NCI-H82 treated with DMSO at 0.1 percent for 48 hours (cell line): ENCODE results near the gene SEC23A.
"Not testable (repeated sequence)": the region's sequence is repeated elsewhere in the genome, so short reads cannot be mapped to it uniquely, and the experiment has no call there.

Experiments
- DNase-seq: peaks from one replicate; lab custom pipeline; 2025; ENCODE audit not compliant: unreplicated experiment; lab: John Stamatoyannopoulos, UW

Gene SEC23A

GRCh38 chr14:39094515-39094914 is 8.5 kb downstream of the SEC23A start:
- no peak for DNase-seq

DNA sequence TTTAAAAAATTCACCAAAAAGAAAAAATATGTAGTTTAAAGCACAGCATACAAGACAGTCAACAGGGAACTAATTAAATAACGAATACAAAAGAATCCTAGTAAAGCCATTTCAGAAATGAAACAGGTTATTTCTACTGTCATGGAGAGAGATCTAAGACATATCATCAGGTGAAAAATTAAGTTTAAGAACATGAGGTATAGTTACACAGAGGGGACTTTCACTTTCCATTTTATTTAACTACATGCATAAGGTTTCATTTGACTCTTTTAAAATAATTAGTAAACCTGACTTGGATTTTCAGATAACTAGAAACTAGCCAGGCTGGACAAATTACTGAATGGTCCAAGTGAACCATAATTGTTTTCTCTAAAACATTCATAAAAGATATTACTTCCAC is 11.3 kb downstream of the SEC23A start:
- DNase-seq, result no peak

GRCh38 chr14:39090548-39091111 is 12.4 kb downstream of the SEC23A start:
- no peak for DNase-seq

DNA sequence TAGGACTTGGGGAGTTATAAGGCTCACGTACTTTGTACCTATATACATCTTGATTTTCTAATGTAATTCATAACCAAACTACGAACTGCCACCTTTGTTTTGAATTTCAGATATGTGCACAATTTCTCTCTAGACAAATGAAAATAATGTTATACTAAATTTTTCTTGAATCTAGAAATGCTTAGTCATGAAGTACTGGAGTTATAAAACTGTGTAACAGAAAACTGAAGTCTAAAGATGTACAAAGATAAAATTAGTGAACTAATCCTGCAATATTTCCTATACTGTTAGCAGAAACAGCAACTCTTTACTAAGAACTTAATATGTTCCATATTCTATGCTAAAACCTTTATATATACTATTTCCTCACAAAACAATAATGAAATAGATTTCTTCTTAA is 15.5 kb downstream of the SEC23A start:
- DNase-seq, result no peak

DNA sequence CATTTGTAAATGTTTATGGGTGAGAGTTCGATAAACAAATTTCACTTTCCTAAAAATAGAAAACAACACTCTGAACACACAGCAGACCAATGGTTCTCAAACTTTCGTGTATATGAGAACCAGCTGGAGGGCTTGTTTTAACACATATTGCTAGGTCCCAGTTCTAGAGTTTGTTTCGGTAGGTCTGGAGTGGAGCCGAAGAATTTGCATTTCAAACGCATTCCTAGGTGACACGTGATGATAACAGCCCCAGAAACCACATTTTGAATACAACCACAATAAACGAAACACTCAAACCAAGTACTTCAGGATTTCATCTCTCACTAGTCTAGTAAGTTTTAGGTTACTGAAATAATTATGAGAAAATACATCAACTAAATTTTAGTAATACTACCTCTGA is 17.1 kb downstream of the SEC23A start:
- DNase-seq, result no peak

- DNase-seq, result no peak
Observed at GRCh38 chr14:39083127-39083526, 19.9 kb downstream of the SEC23A start.

DNA sequence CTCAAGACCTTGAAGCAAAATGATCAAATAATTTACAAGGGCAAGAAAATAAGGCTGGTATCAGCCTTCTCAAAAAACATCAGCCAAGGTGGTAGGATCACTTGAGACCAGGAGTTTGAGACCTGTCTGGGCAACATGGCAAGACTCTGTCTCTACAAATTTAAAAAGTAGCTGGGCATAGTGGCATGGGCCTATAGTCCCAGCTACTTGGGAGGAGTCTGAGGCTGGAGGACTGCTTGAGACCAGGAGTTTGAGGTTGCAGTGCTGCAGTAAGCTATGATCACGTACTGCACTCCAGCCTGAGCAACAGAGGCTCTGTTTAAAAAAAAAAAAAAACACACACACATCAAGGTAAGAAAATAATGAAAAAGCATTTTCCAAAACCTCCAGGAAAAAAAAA is 22.1 kb downstream of the SEC23A start:
- DNase-seq, result no peak

GRCh38 chr14:39071096-39071495 is 31.9 kb downstream of the SEC23A start:
- DNase-seq, result no peak

DNA sequence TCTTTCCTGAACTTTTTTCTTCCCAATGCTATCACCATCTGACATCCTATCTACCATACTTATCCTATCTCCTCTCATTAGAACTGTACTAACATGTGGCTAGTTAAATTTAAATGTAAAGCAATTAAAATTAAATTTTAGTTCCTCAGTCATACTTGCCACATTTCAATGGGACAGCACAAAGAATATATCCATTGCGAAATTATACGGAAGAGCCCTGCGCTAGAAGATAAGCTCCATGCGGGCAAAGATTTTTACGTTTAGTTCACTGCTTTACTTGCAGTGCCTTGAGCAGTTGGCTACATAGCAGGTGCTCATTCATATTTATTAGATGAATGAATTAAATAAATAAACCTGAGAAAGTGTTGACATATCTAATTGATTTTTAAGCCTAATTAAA is 33.1 kb downstream of the SEC23A start:
- no peak for DNase-seq

GRCh38 chr14:39069169-39069805 is 33.7 kb downstream of the SEC23A start:
- DNase-seq, result not testable (repeated sequence)

GRCh38 chr14:39060818-39061437 is 42.1 kb downstream of the SEC23A start:
- no peak for DNase-seq

GRCh38 chr14:39055786-39056474 is 47.1 kb downstream of the SEC23A start:
- no peak for DNase-seq

- not testable (repeated sequence) for DNase-seq
Observed at GRCh38 chr14:39052869-39053454, 50.1 kb downstream of the SEC23A start.

GRCh38 chr14:39050389-39050788 is 52.6 kb downstream of the SEC23A start:
- no peak for DNase-seq

DNA sequence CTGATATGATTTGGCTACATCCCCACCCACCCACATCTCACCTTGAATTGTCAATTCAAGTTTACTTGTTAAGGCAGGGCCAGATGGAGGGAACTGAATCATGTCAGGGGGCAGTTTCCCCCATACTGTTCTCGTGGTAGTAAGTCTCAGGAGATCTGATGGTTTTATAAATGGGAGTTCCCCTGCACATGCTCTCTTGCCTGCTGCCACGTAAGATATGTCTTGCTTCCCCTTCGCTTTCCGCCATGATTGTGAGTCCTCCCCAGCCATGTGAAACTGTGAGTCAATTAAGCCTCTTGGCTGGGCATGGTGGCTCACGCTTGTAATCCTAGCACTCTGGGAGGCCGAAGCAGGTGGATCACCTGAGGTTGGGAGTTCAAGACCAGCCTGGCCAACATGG is 57.1 kb downstream of the SEC23A start:
- not testable (repeated sequence) for DNase-seq

DNA sequence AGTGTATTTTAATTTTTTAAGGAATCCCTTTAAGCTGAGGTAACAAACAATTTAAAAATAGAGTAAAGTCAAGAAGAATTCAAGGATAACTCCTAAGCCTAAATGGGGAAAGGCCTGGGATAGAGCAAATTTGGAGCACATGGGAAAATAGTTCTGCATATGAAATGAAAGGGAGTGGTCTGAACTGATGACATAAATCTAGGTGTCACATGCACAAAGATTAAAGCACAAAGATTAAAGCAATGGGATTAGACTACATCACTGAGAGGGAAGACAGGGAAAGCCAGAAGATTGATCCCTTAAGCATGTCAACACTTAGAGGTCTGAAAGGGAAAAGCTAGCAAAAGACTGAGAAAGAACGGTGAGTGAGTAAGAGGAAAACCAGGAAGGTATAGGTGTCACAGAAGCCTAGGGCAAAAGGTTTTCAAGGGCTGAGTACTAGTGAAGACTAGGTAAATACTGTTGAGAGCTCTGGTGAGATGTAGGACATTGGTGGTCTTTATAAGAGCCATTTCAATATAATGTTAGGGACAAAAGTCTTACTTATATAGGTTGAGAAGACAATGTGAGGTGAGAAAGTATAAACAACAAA is 59.6 kb downstream of the SEC23A start:
- DNase-seq, result peak; percentile 93

- no peak for DNase-seq
Observed at GRCh38 chr14:39040529-39040928, 62.5 kb downstream of the SEC23A start.

- DNase-seq, result no peak
Observed at GRCh38 chr14:39038542-39038941, 64.5 kb downstream of the SEC23A start.

GRCh38 chr14:39036760-39037159 is 66.3 kb downstream of the SEC23A start:
- no peak for DNase-seq

- DNase-seq, result no peak
Observed at GRCh38 chr14:39035336-39035735, 67.7 kb downstream of the SEC23A start.
